Measurements from ENCODE around the gene DBF4.
"Not testable (repeated sequence)": the region's sequence is repeated elsewhere in the genome, so short reads cannot be mapped to it uniquely, and the experiment has no call there.

Gene DBF4

GRCh38 chr7:87933953-87934698, 57.8 kb downstream of the DBF4 start, which contains the start of gene ADAM22:
Gene ADAM22 (plus strand): TSS chr7:87934251. CDS start chr7:87934466, 215 bp downstream.
- in situ Hi-C loops (cut with MboI; ENCODE audit: low pct_unique_long_range_greater_than_20kb, low sequenced_read_pairs, unreplicated experiment), result no loop called here
- no peak for TF ChIP-seq CTCF (IDR thresholded peaks at IDR 0.05; ENCODE audit: extremely low read depth, insufficient read depth, missing control alignments)
- peak; percentile 94 for DNase-seq (ENCODE audit: low spot score)

GRCh38 chr7:87934699-87935383, 58.5 kb downstream of the DBF4 start:
- in situ Hi-C loops (cut with MboI; ENCODE audit: low pct_unique_long_range_greater_than_20kb, low sequenced_read_pairs, unreplicated experiment), result no loop called here
- peak; percentile 48 for DNase-seq (ENCODE audit: low spot score)

GRCh38 chr7:87935384-87935706, 59.1 kb downstream of the DBF4 start:
- no peak for DNase-seq (ENCODE audit: low spot score)
- no peak for TF ChIP-seq CTCF (IDR thresholded peaks at IDR 0.05; ENCODE audit: extremely low read depth, insufficient read depth, missing control alignments)
- in situ Hi-C loops (cut with MboI; ENCODE audit: low pct_unique_long_range_greater_than_20kb, low sequenced_read_pairs, unreplicated experiment), result no loop called here

More at GRCh38 chr7:87934699-87935383, 58.5 kb downstream of the DBF4 start:
- TF ChIP-seq CTCF (IDR thresholded peaks at IDR 0.05; ENCODE audit: extremely low read depth, insufficient read depth, missing control alignments), result no peak

GRCh38 chr7:87941138-87941537, 64.8 kb downstream of the DBF4 start:
- TF ChIP-seq CTCF (IDR thresholded peaks at IDR 0.05; ENCODE audit: extremely low read depth, insufficient read depth, missing control alignments), result no peak
- DNase-seq (ENCODE audit: low spot score), result no peak
- in situ Hi-C loops (cut with MboI; ENCODE audit: low pct_unique_long_range_greater_than_20kb, low sequenced_read_pairs, unreplicated experiment), result no loop called here

GRCh38 chr7:87944547-87944946, 68.3 kb downstream of the DBF4 start:
- no peak for TF ChIP-seq CTCF (IDR thresholded peaks at IDR 0.05; ENCODE audit: extremely low read depth, insufficient read depth, missing control alignments)
- in situ Hi-C loops (cut with MboI; ENCODE audit: low pct_unique_long_range_greater_than_20kb, low sequenced_read_pairs, unreplicated experiment), result no loop called here

GRCh38 chr7:87945926-87946325, 69.6 kb downstream of the DBF4 start:
- in situ Hi-C loops (cut with MboI; ENCODE audit: low pct_unique_long_range_greater_than_20kb, low sequenced_read_pairs, unreplicated experiment); DNase-seq (ENCODE audit: low spot score): not testable (repeated sequence)

More at GRCh38 chr7:87944547-87944946, 68.3 kb downstream of the DBF4 start:
- no peak for DNase-seq (ENCODE audit: low spot score)

- in situ Hi-C loops (cut with MboI; ENCODE audit: low pct_unique_long_range_greater_than_20kb, low sequenced_read_pairs, unreplicated experiment), result no loop called here
- TF ChIP-seq CTCF (IDR thresholded peaks at IDR 0.05; ENCODE audit: extremely low read depth, insufficient read depth, missing control alignments), result no peak
- no peak for DNase-seq (ENCODE audit: low spot score)
Measured at GRCh38 chr7:87948371-87948770, 72.1 kb downstream of the DBF4 start.

Data from GM13977 (cell line).